ENCODE results near the gene GDF15.

GRCh38 chr19:18429717-18430416 lies 43.9 kb downstream of the GDF15 start:
- TF ChIP-seq TAF1 (IDR thresholded peaks at IDR 0.05; ENCODE audit: borderline replicate concordance, low read depth, low read length) (no peak), MAX (IDR thresholded peaks at IDR 0.05; ENCODE audit: low read depth) (no peak), RAD21 (IDR thresholded peaks at IDR 0.05; ENCODE audit: low read length) (no peak), EZH2phosphoT487 (IDR thresholded peaks at IDR 0.05; ENCODE audit: borderline replicate concordance, low read depth) (no peak), POLR2AphosphoS5 (IDR thresholded peaks at IDR 0.05; ENCODE audit: low read depth, low read length) (no peak), YY1 (IDR thresholded peaks at IDR 0.05; ENCODE audit: low read depth) (no peak), CTCF (IDR thresholded peaks at IDR 0.05) (no peak), CHD2 (IDR thresholded peaks at IDR 0.05; ENCODE audit: low read length, partially characterized antibody) (no peak), RXRA (IDR thresholded peaks at IDR 0.05; ENCODE audit: borderline replicate concordance, low read depth) (no peak)
